Breast epithelium (tissue), 3 donors: Measurements from ENCODE around the gene GPR22.

Experiments used
- POLR2A ChIP-seq: fragments of 450-650 bp; IDR thresholded peaks from one replicate; pipeline ENCODE4 v1.6.1; 2016; ENCODE audit warnings: antibody characterized with exemption, mild to moderate bottlenecking, moderate library complexity
- POLR2AphosphoS5 ChIP-seq, 3 donors: sonication (generic); formaldehyde crosslinking; IDR thresholded peaks; one replicate each; pipeline ENCODE4 v1.6.1; 2017; ENCODE audit warnings: antibody characterized with exemption in 3 of 3
- TF ChIP-seq, protein P1 (sequence below), 3 donors: fragments of 450-650 bp; IDR thresholded peaks; one replicate each; pipeline ENCODE4 v1.5.1; 2016 to 2017; ENCODE audit warnings: antibody characterized with exemption in 3 of 3, mild to moderate bottlenecking in 3 of 3, moderate library complexity in 3 of 3

DNA sequence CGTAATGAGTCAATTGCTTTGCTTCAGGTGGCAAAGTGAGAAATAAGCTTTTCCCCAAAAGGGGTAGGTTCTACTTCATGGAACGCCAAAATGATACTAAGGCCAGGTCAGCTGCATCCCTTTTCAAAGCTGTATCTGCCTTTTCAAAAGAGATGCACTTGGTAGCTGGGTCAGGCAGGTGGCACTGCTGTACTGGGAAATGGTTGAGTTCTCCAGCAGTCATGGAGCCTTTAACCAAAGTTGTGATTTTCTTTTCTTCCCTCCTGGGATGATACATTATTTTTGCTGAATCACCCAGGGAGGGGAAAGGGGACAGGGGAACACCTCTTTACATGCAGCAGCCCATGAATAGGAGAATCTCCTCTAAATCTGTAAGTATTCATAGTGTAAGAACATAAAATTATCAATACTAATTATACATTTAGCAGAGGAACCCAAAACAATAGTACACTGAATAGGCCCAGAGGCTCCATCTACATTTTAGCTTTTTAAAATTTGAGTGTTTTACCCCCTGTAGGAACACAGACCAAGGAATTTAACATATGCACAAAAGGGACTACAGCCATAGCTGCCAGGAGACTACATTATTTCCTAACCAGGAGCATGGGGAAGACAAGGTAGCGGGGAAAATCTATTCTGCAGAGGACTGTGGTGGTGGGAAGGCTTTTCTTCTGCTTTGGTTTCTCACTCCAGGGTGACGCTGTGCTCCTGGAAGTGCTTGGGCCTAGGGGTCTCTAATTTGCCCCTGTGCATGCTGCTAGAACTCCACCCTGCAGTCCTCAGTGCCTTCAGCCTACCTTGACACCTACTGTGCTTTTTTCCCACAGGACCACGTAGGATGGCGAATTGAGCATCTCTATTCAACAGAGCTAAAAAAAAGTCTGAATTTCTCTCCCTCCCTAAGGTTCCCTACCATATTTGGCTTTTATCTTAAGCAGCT is 6.4 kb upstream of the GPR22 start:
- TF ChIP-seq POLR2AphosphoS5 (IDR thresholded peaks at IDR 0.05) (no peak), POLR2A (no peak)
- TF ChIP-seq, protein P1, sequence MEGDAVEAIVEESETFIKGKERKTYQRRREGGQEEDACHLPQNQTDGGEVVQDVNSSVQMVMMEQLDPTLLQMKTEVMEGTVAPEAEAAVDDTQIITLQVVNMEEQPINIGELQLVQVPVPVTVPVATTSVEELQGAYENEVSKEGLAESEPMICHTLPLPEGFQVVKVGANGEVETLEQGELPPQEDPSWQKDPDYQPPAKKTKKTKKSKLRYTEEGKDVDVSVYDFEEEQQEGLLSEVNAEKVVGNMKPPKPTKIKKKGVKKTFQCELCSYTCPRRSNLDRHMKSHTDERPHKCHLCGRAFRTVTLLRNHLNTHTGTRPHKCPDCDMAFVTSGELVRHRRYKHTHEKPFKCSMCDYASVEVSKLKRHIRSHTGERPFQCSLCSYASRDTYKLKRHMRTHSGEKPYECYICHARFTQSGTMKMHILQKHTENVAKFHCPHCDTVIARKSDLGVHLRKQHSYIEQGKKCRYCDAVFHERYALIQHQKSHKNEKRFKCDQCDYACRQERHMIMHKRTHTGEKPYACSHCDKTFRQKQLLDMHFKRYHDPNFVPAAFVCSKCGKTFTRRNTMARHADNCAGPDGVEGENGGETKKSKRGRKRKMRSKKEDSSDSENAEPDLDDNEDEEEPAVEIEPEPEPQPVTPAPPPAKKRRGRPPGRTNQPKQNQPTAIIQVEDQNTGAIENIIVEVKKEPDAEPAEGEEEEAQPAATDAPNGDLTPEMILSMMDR (IDR thresholded peaks at IDR 0.05): peak; percentile 14 to 87 (median 75)
